Astrocyte of the spinal cord (primary cell): Measurements from ENCODE around the gene GDPGP1.
A peak's percentile ranks its signal among the peaks of the same experiment; 100 is the strongest.

Experiments
- DNase-seq: peaks from one replicate; pipeline ENCODE4 v3.0.0; 2011; ENCODE audit warnings: low read depth, low spot score
- H3K4me3 ChIP-seq: 2 replicates; pipeline ENCODE4 v1.5.1; 2011; ENCODE audit warnings: low read depth, mild to moderate bottlenecking, low read length, moderate library complexity
- CTCF ChIP-seq: IDR thresholded peaks from 2 replicates; pipeline ENCODE4 v1.5.1; 2012; ENCODE audit warnings: low read depth, mild to moderate bottlenecking, low read length, inconsistent platforms
- in situ Hi-C: cut with HindIII; loops from 2 replicates; pipeline ENCODE4 v1.10.0; 2017; ENCODE audit warnings: low sequenced_read_pairs

Gene GDPGP1

DNA sequence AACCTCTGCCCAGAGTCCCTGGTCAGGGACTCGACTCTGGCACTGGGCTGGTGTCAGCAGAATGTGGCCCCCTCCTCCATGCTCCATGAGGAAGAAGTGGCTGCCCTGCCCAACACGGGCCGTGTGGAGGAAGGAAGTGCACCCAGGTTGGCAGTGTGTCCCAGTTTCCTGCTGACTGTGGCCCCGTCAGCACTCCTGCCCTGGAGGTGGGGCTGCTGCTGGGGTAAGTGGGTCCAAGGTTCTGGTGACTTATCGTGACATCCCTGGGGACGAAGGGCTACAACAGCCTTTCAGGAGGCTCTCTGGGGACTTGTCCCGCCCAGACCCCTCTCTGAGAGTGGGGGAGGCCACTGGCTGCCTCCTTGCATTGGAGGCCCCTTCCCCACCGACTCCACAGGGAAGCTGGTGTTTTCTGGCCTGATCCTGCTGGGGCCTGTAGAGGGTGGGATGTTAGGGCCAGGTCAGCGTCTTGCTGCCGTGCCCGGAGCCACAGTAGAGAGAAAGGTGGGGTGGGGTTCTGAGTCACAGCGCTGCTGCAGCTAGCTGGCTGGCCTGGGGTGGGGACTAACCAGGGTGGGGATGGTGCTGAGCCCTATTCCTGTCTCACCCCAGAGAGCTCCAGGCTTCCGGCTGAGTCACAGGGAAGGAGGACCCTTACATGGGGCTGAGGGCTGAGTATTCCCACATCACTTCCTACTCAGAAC lies 22.4 kb upstream of the GDPGP1 start:
- H3K4me3 ChIP-seq: no peak overlapping the region
- TF ChIP-seq CTCF: no peak
- peak; percentile 60 for DNase-seq
- in situ Hi-C loops: no loop called here

DNA sequence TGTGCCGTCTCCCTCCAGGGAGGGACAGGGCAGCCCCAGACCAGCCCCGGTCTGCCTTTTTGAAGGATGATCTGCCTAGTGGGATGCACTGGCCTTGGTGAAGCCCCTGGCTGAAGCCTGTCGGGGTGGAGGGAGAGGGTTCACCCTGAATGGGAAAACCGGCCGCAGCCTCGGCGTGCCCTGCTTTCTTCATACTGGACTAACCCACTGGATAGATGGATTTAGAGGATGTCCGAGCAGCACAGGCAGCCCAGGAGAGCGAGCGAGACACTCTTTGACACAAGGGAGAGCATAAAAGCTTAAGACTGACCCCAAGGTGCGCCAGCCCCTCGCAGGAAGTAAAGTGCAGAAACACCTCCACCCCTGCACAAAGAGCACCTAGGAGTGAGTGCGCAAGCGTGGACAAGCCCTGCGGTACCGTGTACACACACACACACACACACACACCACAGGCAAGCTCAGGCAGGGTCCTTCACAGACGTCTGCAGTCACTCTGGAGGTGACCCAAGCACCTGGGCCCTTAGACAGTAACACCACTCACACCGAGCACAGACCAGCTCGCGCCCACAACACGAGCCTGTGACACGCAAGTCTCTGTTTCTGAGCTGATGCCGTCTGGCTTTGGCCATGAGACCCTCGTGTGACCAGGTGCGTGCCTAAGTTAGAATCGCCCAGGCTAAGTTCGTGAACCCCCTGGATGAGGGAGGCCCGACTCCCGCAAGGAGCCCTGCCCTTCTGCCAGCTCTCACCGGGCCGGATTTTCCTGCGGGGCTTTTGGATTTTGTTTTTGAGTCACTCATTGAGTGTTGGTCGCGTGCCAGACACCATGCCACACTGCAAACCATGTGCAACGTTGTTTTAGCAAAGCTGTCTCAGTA lies 21.5 kb upstream of the GDPGP1 start:
- no peak overlapping the region for H3K4me3 ChIP-seq
- no peak for TF ChIP-seq CTCF
- in situ Hi-C loops: no loop called here
- DNase-seq: no peak

GRCh38 chr15:90213122-90213817 lies 20.7 kb upstream of the GDPGP1 start:
- no peak overlapping the region for H3K4me3 ChIP-seq
- DNase-seq: no peak
- no peak for TF ChIP-seq CTCF
- in situ Hi-C loops: no loop called here

DNA sequence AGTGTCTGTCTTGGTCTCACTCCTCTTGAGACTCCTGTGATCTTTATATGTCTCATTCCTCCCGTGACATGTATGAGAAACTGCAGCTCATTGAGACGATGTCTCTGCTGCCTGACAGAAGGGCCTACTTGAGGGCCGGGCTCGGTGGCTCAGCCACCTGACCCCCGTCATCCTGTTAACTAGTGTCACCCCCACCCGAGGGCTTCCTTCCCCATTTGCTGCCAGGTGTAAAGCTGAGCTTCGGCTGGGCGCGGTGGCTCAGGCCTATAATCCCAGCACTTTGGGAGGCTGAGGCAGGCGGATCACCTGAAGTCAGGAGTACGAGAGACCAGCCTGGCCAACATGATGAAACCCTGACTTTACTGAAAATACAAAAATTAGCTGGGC lies 20.2 kb upstream of the GDPGP1 start:
- no peak for DNase-seq
- no peak overlapping the region for H3K4me3 ChIP-seq
- no peak for TF ChIP-seq CTCF
- in situ Hi-C loops: no loop called here

DNA sequence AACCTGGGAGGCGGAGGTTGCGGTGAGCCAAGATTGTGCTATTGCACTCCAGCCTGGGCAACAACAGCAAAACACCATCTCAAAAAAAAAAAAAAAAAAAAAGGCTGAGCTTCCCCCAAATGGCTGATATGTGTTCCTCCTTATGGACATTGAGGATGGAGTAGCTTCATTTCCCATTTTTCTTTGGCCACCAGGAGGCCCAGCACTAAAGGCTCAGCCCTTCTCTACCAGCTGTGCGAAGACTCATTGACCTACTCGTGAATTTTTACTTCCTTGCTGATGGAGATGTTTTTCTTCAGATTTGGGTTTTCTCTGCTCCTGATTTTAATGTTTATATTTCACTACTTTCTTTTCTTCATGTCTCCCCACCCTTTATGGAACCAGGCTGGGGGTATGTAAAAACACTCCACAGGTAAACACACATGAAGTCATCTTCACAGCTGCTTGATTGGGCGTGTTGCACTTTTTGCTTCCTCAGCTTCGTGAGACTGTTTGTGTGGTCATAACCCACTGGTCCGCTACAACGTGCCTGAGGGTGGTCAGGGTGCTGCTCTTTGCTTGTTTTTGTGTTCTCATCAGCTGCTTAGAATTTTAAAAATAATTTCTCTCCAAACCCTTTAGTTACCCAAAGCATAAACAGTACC lies 19.3 kb upstream of the GDPGP1 start:
- in situ Hi-C loops: no loop called here
- DNase-seq: no peak
- peak; percentile 46 for TF ChIP-seq CTCF
- no peak overlapping the region for H3K4me3 ChIP-seq

GRCh38 chr15:90217671-90218394 lies 16.2 kb upstream of the GDPGP1 start:
- TF ChIP-seq CTCF: no peak
- in situ Hi-C loops: no loop called here
- DNase-seq: no peak
- no peak overlapping the region for H3K4me3 ChIP-seq
